ENCODE measurements around the gene ATP9A.

- TF ChIP-seq POLR2A (IDR thresholded peaks at IDR 0.05; ENCODE audit: low read depth, low read length) (no peak), POLR2AphosphoS5 (IDR thresholded peaks at IDR 0.05; ENCODE audit: low read depth, low read length) (no peak), TAF1 (IDR thresholded peaks at IDR 0.05; ENCODE audit: low read depth, low read length) (no peak)
Observed at GRCh38 chr20:51665543-51666118, 102.6 kb downstream of the ATP9A start.
